Measurements from ENCODE around the gene SSMEM1.
"Not testable (repeated sequence)": the region's sequence is repeated elsewhere in the genome, so short reads cannot be mapped to it uniquely, and the experiment has no call there.

DNA sequence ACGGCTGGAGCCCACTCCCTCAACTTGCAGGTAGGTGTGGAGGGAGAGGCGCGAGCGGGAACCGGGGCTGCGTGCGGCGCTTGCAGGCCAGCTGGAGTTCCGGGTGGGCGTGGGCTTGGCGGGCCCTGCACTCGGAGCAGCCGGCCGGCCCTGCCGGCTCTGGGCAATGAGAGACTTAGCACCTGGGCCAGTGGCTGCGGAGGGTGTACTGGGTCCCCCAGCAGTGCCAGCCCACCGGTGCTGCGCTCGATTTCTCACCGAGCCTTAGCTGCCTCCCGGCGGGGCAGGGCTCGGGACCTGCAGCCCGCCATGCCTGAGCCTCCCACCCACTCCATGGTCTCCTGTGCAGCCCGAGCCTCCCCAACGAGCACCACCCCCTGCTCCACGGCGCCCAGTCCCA, 22.3 kb downstream of the SSMEM1 start:
- TF ChIP-seq, protein P1, sequence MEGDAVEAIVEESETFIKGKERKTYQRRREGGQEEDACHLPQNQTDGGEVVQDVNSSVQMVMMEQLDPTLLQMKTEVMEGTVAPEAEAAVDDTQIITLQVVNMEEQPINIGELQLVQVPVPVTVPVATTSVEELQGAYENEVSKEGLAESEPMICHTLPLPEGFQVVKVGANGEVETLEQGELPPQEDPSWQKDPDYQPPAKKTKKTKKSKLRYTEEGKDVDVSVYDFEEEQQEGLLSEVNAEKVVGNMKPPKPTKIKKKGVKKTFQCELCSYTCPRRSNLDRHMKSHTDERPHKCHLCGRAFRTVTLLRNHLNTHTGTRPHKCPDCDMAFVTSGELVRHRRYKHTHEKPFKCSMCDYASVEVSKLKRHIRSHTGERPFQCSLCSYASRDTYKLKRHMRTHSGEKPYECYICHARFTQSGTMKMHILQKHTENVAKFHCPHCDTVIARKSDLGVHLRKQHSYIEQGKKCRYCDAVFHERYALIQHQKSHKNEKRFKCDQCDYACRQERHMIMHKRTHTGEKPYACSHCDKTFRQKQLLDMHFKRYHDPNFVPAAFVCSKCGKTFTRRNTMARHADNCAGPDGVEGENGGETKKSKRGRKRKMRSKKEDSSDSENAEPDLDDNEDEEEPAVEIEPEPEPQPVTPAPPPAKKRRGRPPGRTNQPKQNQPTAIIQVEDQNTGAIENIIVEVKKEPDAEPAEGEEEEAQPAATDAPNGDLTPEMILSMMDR (IDR thresholded peaks at IDR 0.05): not testable (repeated sequence)
- TF ChIP-seq POLR2A, POLR2AphosphoS5 (IDR thresholded peaks at IDR 0.05): not testable (repeated sequence)

Measured in breast epithelium (tissue), 3 donors.